GM12878 (cell line): ENCODE results near the gene PARN. TPM values are rescaled to one million over a fixed set of nuclear protein-coding genes. Genes with fewer than 3 reads are reported as not detected.

Source experiments
- ATAC-seq: fragments of 200-7000 bp; cut with Tn5 transposase; 3 replicates; pipeline ENCODE4 v1.9.1; 2020; ENCODE audit warnings: mild to moderate bottlenecking, moderate library complexity
- BruUV-seq: library from RNA; stranded (reverse); fragments of 400-500 nt; replicated peaks from 2 replicates; lab custom pipeline; 2021; lab: Mats Ljungman, UMichigan
- CTCF ChIA-PET: fragments of 300-600 bp; sonication (Branson Sonifier 250); formaldehyde crosslinking; extraction: SDS; loops from one replicate; lab custom pipeline; 2021; ENCODE audit warnings: inconsistent platforms; lab: Yijun Ruan, JAX
- POLR2A ChIA-PET: fragments of 350-600 bp; formaldehyde crosslinking; extraction: SDS; loops from one replicate; lab custom pipeline; 2021; ENCODE audit warnings: inconsistent platforms; lab: Charles Lee
- RAD21 ChIA-PET: fragments of 300-600 bp; sonication (Branson Sonifier 250); formaldehyde crosslinking; loops from one replicate; lab custom pipeline; 2023; ENCODE audit warnings: antibody characterized with exemption; ENCODE audit not compliant: unreplicated experiment; lab: Charles Lee
- SMC1A ChIA-PET: fragments of 300-600 bp; sonication (Branson Sonifier 250); formaldehyde crosslinking; loops from one replicate; lab custom pipeline; 2023; ENCODE audit not compliant: unreplicated experiment, uncharacterized antibody; lab: Charles Lee
- DNase-seq: peaks from one replicate; pipeline ENCODE4 v3.0.0-alpha.2; 2011; ENCODE audit warnings: low read depth, low spot score
- FAIRE-seq: peaks from 3 replicates; lab custom pipeline; 2011; peaks lifted over from hg19 to GRCh38; lab: Jason Lieb, UNC
- H2AFZ ChIP-seq: 2 replicates; pipeline ENCODE4 v1.6.0; 2011; ENCODE audit warnings: low read depth, low read length, control low read depth; ENCODE audit not compliant: control insufficient read depth
- H3K27ac ChIP-seq: 2 replicates; pipeline ENCODE4 v1.5.1; 2011; ENCODE audit warnings: control low read depth; ENCODE audit not compliant: control insufficient read depth, insufficient read depth
- H3K27me3 ChIP-seq, 2 experiments: replicated peaks in 1 of 2; 2 replicates each; pipeline versions ENCODE4 v1.6.0 to v1.6.1; 2011; ENCODE audit warnings: low read length in 1 of 2; ENCODE audit not compliant: control insufficient read depth in 2 of 2, insufficient read depth in 2 of 2
- H3K36me3 ChIP-seq, 2 experiments: 2 replicates each; pipeline ENCODE4 v1.5.1; 2011; ENCODE audit warnings: low read length in 1 of 2; ENCODE audit not compliant: control insufficient read depth in 2 of 2, insufficient read depth in 2 of 2
- H3K4me1 ChIP-seq: 2 replicates; pipeline ENCODE4 v1.6.1; 2011; ENCODE audit warnings: mild to moderate bottlenecking, low read length, moderate library complexity, mixed read lengths; ENCODE audit not compliant: control insufficient read depth, insufficient read depth
- H3K4me2 ChIP-seq: 2 replicates; pipeline ENCODE4 v1.6.0; 2011; ENCODE audit warnings: control low read depth; ENCODE audit not compliant: control insufficient read depth, insufficient read depth
- H3K4me3 ChIP-seq: fragments of 200-600 bp; sonication (generic); 2 replicates; pipeline ENCODE4 v1.5.1; 2016
- H3K79me2 ChIP-seq: 2 replicates; pipeline ENCODE4 v1.6.0; 2011; ENCODE audit warnings: low read length; ENCODE audit not compliant: control insufficient read depth, insufficient read depth
- H3K9ac ChIP-seq: 2 replicates; pipeline ENCODE4 v1.8.0; 2011; ENCODE audit warnings: low read length, control low read depth, mixed read lengths; ENCODE audit not compliant: control insufficient read depth, insufficient read depth
- H3K9me3 ChIP-seq: replicated peaks from 3 replicates; pipeline ENCODE4 v1.5.1; 2011; ENCODE audit warnings: mild to moderate bottlenecking, low read length; ENCODE audit not compliant: control insufficient read depth, insufficient read depth
- H4K20me1 ChIP-seq: 2 replicates; pipeline ENCODE4 v1.6.0; 2011; ENCODE audit not compliant: control insufficient read depth, insufficient read depth
- BACH1 ChIP-seq: fragments of 450-650 bp; IDR thresholded peaks from 2 replicates; pipeline ENCODE4 v1.6.1; 2017; ENCODE audit warnings: mild to moderate bottlenecking, borderline replicate concordance
- GABPA ChIP-seq: IDR thresholded peaks from 2 replicates; pipeline ENCODE4 v1.6.1; 2014; ENCODE audit warnings: antibody characterized with exemption, low read depth, mild to moderate bottlenecking, inconsistent platforms
- IRF4 ChIP-seq: IDR thresholded peaks from 2 replicates; pipeline ENCODE4 v1.6.1; 2011; ENCODE audit warnings: low read depth, low read length
- NFYA ChIP-seq: IDR thresholded peaks from 2 replicates; pipeline ENCODE4 v1.6.1; 2011; ENCODE audit warnings: low read depth, mild to moderate bottlenecking, low read length, improper control_type of control experiment, borderline replicate concordance
- POLR2AphosphoS5 ChIP-seq: IDR thresholded peaks from 2 replicates; pipeline ENCODE4 v1.6.1; 2011; ENCODE audit warnings: mild to moderate bottlenecking, low read length, inconsistent platforms
- RELA ChIP-seq: fragments of 450-650 bp; IDR thresholded peaks from 2 replicates; pipeline ENCODE4 v1.8.0; 2014; ENCODE audit warnings: borderline replicate concordance; ENCODE audit not compliant: partially characterized antibody
- RELB ChIP-seq: fragments of 450-650 bp; IDR thresholded peaks from 2 replicates; pipeline ENCODE4 v1.6.1; 2017; ENCODE audit warnings: low read depth, mild to moderate bottlenecking, moderate library complexity
- SUPT20H ChIP-seq: IDR thresholded peaks from 2 replicates; pipeline ENCODE4 v1.6.1; 2011; ENCODE audit warnings: low read depth, mild to moderate bottlenecking, low read length, moderate library complexity, borderline replicate concordance; ENCODE audit not compliant: control insufficient read depth
- YBX1 ChIP-seq: fragments of 450-650 bp; IDR thresholded peaks from 2 replicates; pipeline ENCODE4 v1.6.1; 2016; ENCODE audit warnings: antibody characterized with exemption
- WGBS: methylation state at CpG from one replicate; pipeline ENCODE4 v1.1.6; 2016; ENCODE audit warnings: low lambda C conversion rate; ENCODE audit not compliant: insufficient replicate concordance, insufficient coverage; ENCODE audit errors: missing lambda C conversion rate; 5-methylcytosine and 5-hydroxymethylcytosine counted together
- in situ Hi-C: fragments of 300-500 bp; cut with MboI; formaldehyde crosslinking; loops from 9 replicates; pipeline ENCODE4 v1.14.3; 2018; ENCODE audit warnings: mixed read lengths
- intact Hi-C: fragments of 100-400 bp; cut with micrococcal nuclease; formaldehyde crosslinking; loops from one replicate; pipeline ENCODE4 v1.14.2; 2022; ENCODE audit not compliant: unreplicated experiment
- polyA plus RNA-seq, 11 experiments: library from polyadenylated mRNA; depleted of rRNA in 4 of 11; unstranded in 6 of 11; stranded (reverse) in 5 of 11; fragments of >200 nt; fragmentation: Nextera tagmentation in 4 of 11; fragmentation: Illumina TruSeq in 1 of 11; extraction: Ambion mirVana in 4 of 11; extraction: Trizol in 1 of 11; gene quantifications; 1 replicate in 1 of 11; 2 replicates in 10 of 11; pipeline versions ENCODE4 v1.2.1 to v1.2.3, GENCODE V29; 2011 to 2016; ENCODE audit warnings: inconsistent platforms in 2 of 11, missing spikeins in 2 of 11, low read depth in 1 of 11
- total RNA-seq, 4 experiments: library from RNA; depleted of rRNA in 3 of 4; stranded (reverse); fragments of >200 nt in 3 of 4; fragmentation: Illumina TruSeq in 1 of 4; extraction: Trizol in 1 of 4; gene quantifications; 2 replicates each; pipeline versions ENCODE4 v1.2.1 to v1.2.3, GENCODE V29; 2013 to 2021

PARN gene
- total and polyA plus RNA-seq, 10 of the 15 experiments (the other 5 are each of a cell fraction or from before 2014, with no cell fraction given) = 15.6 to 77.3 (median 47.7) TPM

DNA sequence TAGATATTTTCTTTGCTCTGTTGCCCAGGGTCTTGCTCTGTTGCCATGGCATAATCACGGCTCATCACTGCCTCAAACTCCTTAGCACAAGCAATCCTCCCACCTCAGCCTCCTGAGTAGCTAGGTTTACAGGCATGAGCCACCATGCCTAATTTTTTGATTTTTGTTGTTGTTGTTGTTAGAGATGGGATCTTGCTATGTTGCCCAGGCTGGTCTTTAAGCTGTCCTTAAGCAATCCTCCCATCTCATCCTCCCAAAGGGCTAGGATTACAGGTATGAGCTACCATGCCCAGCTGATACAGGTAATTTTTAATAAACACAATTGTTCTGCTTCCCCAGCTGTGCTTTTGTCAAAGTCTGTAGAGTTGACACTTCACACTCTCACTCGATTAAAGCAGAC, 159.3 kb downstream of the PARN start:
- H2AFZ ChIP-seq = no peak overlapping the region
- RAD21 ChIA-PET = interaction anchor here (0.6 kb wide), 1 partner anchor 130 kb away, joined by 3 read pairs; no protein-coding TSS in a partner anchor
- H3K4me2 ChIP-seq = no peak overlapping the region
- H3K9me3 ChIP-seq = no peaks in the 10 kb centered on the region
- no peaks in the 10 kb centered on the region for H4K20me1 ChIP-seq
- SMC1A ChIA-PET = interaction anchor here (1.5 kb wide), 1 partner anchor 31 kb away, joined by 3 read pairs; no protein-coding TSS in a partner anchor
- intact Hi-C loops = no loop called here
- BruUV-seq = no TSS peak
- H3K4me3 ChIP-seq = no peak overlapping the region
- CTCF ChIA-PET = interaction anchor here (0.6 kb wide), 1 partner anchor 607 kb away, joined by 3 read pairs; no protein-coding TSS in a partner anchor
- POLR2A ChIA-PET = no interaction called here
- in situ Hi-C loops = no loop called here
- no peaks in the 10 kb centered on the region for H3K79me2 ChIP-seq
- no peak overlapping the region for H3K9ac ChIP-seq
- H3K27ac ChIP-seq = no peak overlapping the region
- WGBS = 97% methylated on average over 2 of the region's 2 CpGs
- FAIRE-seq (no peak), DNase-seq (no peak), ATAC-seq (no peak)
- TF ChIP-seq BACH1 (no peak), SUPT20H (no peak), YBX1 (no peak), RELB (no peak)
- H3K27me3 ChIP-seq = no peaks in the 10 kb centered on the region
- peaks cover 0 to 7% of the 10 kb centered on the region in 2 experiments for H3K36me3 ChIP-seq
- no peaks in the 10 kb centered on the region for H3K4me1 ChIP-seq

GRCh38 chr16:14465799-14466198, 164.3 kb downstream of the PARN start:
- POLR2A ChIA-PET = no interaction called here
- H3K9me3 ChIP-seq = peaks cover 9% of the 10 kb centered on the region; the same call in 2 of the 3 replicates
- no peak overlapping the region for H3K4me2 ChIP-seq
- in situ Hi-C loops = no loop called here
- H3K27me3 ChIP-seq = no peaks in the 10 kb centered on the region
- WGBS = 98% methylated on average over 3 of the region's 3 CpGs
- no TSS peak for BruUV-seq
- peaks cover 2 to 21% of the 10 kb centered on the region in 2 experiments; a peak in 3 of 4 replicates for H3K36me3 ChIP-seq
- SMC1A ChIA-PET = interaction anchor here (0.5 to 1.1 kb wide), 2 partner anchors 11 to 21 kb away, joined by 3 read pairs; no protein-coding TSS in a partner anchor
- no peaks in the 10 kb centered on the region for H3K79me2 ChIP-seq
- no peak overlapping the region for H2AFZ ChIP-seq
- FAIRE-seq (no peak), DNase-seq (no peak), ATAC-seq (no peak)
- no peak for TF ChIP-seq GABPA
- no peak for TF ChIP-seq NFYA
- no peak for TF ChIP-seq RELA
- no peak for TF ChIP-seq POLR2AphosphoS5
- TF ChIP-seq IRF4 = no peak
- no peak overlapping the region for H3K9ac ChIP-seq
- CTCF ChIA-PET = interaction anchor here (0.7 to 1.5 kb wide), 2 partner anchors 16 to 21 kb away, joined by 3 read pairs; no protein-coding TSS in a partner anchor
- no peak overlapping the region for H3K4me3 ChIP-seq
- intact Hi-C loops = no loop called here
- RAD21 ChIA-PET = interaction anchor here (1.2 kb wide), 1 partner anchor 36 kb away, joined by 3 read pairs; no protein-coding TSS in a partner anchor
- H3K27ac ChIP-seq = no peak overlapping the region
- H3K4me1 ChIP-seq = no peaks in the 10 kb centered on the region
- no peaks in the 10 kb centered on the region for H4K20me1 ChIP-seq
